Heart right ventricle (tissue), 16 donors: ENCODE data around the gene PHEX. TPM values are rescaled to one million over a fixed set of nuclear protein-coding genes. Genes with fewer than 3 reads are reported as not detected.

Experiments used
- ATAC-seq, 8 donors: fragments of 200-7000 bp; cut with Tn5 transposase; one replicate each; pipeline ENCODE4 v1.9.1; 2020; ENCODE audit warnings: mild to moderate bottlenecking in 8 of 8, moderate library complexity in 8 of 8, moderate number of reproducible peaks in 1 of 8
- DNase-seq, 2 donors: peaks; one replicate each; pipeline ENCODE4 v3.0.0-alpha.2; 2020
- H3K27ac ChIP-seq, 10 donors: fragments of 200-600 bp; sonication (generic) in 2 of 10; one replicate each; pipeline versions ENCODE4 v1.5.0 to v1.8.0; 2020 to 2022; ENCODE audit warnings: mild to moderate bottlenecking in 3 of 10
- H3K27me3 ChIP-seq, 7 donors: fragments of 200-600 bp; one replicate each; pipeline ENCODE4 v1.8.0; 2021 to 2022; ENCODE audit warnings: mild to moderate bottlenecking in 2 of 7
- H3K36me3 ChIP-seq, 9 donors: fragments of 200-600 bp; sonication (generic) in 1 of 9; one replicate each; pipeline versions ENCODE4 v1.5.0 to v1.8.0; 2020 to 2022; ENCODE audit warnings: mild to moderate bottlenecking in 2 of 9
- H3K4me1 ChIP-seq, 9 donors: fragments of 200-600 bp; sonication (generic) in 1 of 9; one replicate each; pipeline versions ENCODE4 v1.5.0 to v1.8.0; 2020 to 2022; ENCODE audit warnings: mild to moderate bottlenecking in 4 of 9
- H3K4me3 ChIP-seq, 10 donors: fragments of 200-600 bp; sonication (generic) in 2 of 10; one replicate each; pipeline versions ENCODE4 v1.5.0 to v1.8.0; 2020 to 2022; ENCODE audit warnings: mild to moderate bottlenecking in 7 of 10, moderate library complexity in 2 of 10
- H3K9me3 ChIP-seq, 11 donors: fragments of 200-600 bp in 10 of 11; sonication (generic) in 2 of 11; one replicate each; pipeline versions ENCODE4 v1.5.0 to v1.8.0; 2013 to 2022; ENCODE audit warnings: mild to moderate bottlenecking in 2 of 11, control low read depth in 1 of 11, moderate library complexity in 1 of 11
- WGBS, 2 donors: extraction: QIAGEN DNeasy Blood & Tissue Kit; methylation state at CpG; one replicate each; pipeline ENCODE4 v1.1.7; 2013; ENCODE audit warnings: inconsistent platforms in 1 of 2; 5-methylcytosine and 5-hydroxymethylcytosine counted together
- intact Hi-C, 10 donors: fragments of 100-400 bp; cut with DNase I; formaldehyde crosslinking; loops; one replicate each; pipeline versions ENCODE4 v1.11.1 to v1.14.2; 2022
- polyA plus RNA-seq, 2 donors: library from polyadenylated mRNA; stranded (reverse); fragments of 200-250 nt; gene quantifications; one replicate each; pipeline ENCODE4 v1.2.3, GENCODE V29; 2013
- total RNA-seq, 10 donors: library from RNA; stranded (reverse); fragmentation: NEBNext Ultra II Directional in 3 of 10; extraction: Animal tissue kit (Norgen Biotek cat#: 25700) in 3 of 10; gene quantifications; one replicate each; pipeline versions ENCODE4 v1.2.1 to v1.2.4, GENCODE V29; 2021 to 2023
- TF ChIP-seq, protein P1 (sequence below), 9 donors: fragments of 200-600 bp; sonication (generic) in 2 of 9; IDR thresholded peaks; one replicate each; pipeline versions ENCODE4 v1.5.0 to v1.8.0; 2021 to 2022; ENCODE audit warnings: antibody characterized with exemption in 9 of 9, mild to moderate bottlenecking in 5 of 9, moderate library complexity in 1 of 9
- donor health status: Arrhythmogenic right ventricular cardiomyopathy.
- donor health status: ischemic (EF 13 %, LVEDD 7.1; RV severe dilation, severe dysfunction).
- donor health status: healthy with polysubstance abuse.
- donor health status: DM: no; HTN: yes; CAD: no.
- donor health status: DM: no; HTN: no; CAD: no.
- donor health status: ischemic (EF 25% LVEDD 6.9; RV normal size, moderate dysfunction).
- donor health status: ischemic (EF 25% LVEDD 5.7; RV mildly dilated, moderate dysfunction).
- donor health status: healthy.
- donor health status: DM: yes; HTN: yes; CAD: no.
- donor health status: Ischemic cardiomyopathy.
- donor health status: ischemic (EF 35%, LVEDD 5.7; RV mildly dilated, moderate dysfunction).
- donor health status: nonischemic (EF 11% LVEDD 7.7; RV severe dilation, severe dysfunction).
- donor health status: DM: yes; HTN: yes; CAD: no.
- donor health status: PGD.
- donor health status: ischemic (EF 29% LVEDD 5.4; RV normal size, mild dysfunction).
- donor health status: nonischemic (EF 23%, LVEDD 6.1; RV moderate dilation, normal function).

PHEX gene
- total and polyA plus RNA-seq, 12 donors, result 0.01 to 0.36 (median 0.18) TPM; not detected in 3

DNA sequence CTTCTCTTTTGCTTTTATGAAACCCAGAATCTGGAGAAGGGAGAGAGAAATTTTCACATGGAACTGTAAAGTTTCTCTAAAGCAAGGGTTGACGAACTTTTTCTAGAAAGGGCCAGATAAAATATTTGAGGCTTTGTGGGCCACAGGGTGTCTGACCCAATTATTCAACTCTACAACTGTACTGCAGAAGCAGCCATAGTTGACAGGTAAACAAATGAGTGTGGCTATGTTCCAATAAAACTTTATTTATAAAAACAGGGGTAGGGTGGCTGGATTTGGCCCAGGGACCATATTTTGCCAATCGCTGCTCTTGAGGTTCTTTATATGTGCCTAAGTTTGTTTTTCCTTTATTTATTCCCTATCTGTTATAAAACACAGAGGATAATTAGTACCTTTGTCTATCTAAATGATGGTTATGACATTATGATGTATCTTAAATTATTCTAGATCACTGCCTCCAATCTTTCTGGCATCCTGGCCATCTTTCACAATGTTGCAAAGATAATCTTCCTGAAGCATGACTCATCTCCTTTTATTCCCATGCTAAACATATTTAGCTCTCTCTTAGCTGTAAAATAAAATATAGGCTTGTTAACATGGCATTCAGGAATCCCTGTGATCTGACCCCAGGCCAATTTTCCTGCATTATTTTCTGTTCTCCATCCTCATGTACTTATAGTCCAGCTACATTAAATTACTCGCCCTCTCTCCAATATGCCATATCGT, 133.8 kb downstream of the PHEX start:
- Histone ChIP-seq H3K27ac (no peak overlapping the region), H3K9me3 (no peaks in the 10 kb centered on the region), H3K27me3 (peaks cover 0 to 13% (median 0%) of the 10 kb centered on the region in 7 donors), H3K36me3 (no peaks in the 10 kb centered on the region), H3K4me3 (no peak overlapping the region), H3K4me1 (no peaks in the 10 kb centered on the region)
- ATAC-seq, result no peak
- no peak for DNase-seq
- intact Hi-C loops, result no loop called here
- TF ChIP-seq, protein P1, sequence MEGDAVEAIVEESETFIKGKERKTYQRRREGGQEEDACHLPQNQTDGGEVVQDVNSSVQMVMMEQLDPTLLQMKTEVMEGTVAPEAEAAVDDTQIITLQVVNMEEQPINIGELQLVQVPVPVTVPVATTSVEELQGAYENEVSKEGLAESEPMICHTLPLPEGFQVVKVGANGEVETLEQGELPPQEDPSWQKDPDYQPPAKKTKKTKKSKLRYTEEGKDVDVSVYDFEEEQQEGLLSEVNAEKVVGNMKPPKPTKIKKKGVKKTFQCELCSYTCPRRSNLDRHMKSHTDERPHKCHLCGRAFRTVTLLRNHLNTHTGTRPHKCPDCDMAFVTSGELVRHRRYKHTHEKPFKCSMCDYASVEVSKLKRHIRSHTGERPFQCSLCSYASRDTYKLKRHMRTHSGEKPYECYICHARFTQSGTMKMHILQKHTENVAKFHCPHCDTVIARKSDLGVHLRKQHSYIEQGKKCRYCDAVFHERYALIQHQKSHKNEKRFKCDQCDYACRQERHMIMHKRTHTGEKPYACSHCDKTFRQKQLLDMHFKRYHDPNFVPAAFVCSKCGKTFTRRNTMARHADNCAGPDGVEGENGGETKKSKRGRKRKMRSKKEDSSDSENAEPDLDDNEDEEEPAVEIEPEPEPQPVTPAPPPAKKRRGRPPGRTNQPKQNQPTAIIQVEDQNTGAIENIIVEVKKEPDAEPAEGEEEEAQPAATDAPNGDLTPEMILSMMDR (IDR thresholded peaks at IDR 0.05), result no peak
- 90 to 97% methylated on average over 4 of the region's 4 CpGs for WGBS, 2 donors

DNA sequence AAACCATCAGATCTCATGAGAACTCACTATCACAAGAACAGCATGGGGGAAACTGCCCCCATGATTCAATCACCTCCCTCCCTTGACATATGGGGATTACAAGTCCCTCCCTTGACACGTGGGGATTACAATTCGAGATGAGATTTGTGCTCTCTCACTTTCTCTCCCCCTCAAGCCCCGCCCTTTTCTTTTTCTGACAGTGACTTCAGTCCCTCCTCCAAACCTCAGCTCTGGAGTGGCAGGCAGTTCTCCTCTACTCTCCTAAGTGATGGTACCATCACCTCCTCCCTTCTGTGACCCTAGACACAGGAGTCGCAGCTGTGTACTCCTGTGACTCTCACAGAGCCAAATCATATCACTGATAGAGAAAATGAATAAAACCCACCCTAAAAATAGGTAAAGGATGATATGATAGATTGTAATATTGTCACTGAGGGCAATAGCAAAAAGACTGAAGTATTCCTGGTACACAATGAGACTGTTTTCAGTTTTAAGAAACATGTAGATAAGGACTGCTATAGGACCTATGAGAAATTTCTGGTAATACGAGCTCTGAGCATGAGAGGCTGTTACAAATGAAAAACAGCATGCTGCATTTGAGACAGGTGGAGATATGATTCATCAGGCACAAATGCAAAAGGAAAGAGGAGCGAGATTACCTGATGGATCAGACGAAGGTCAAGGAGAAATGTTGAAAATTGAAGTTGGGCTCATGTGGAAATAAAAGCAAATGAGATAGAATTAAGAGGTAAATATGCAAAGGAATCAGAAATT, 139.3 kb downstream of the PHEX start:
- no peak for DNase-seq
- Histone ChIP-seq H3K9me3 (no peaks in the 10 kb centered on the region), H3K4me1 (no peaks in the 10 kb centered on the region), H3K27ac (no peak overlapping the region), H3K27me3 (peaks cover 0 to 20% (median 0%) of the 10 kb centered on the region in 7 donors), H3K36me3 (no peaks in the 10 kb centered on the region), H3K4me3 (no peak overlapping the region)
- TF ChIP-seq, protein P1 (IDR thresholded peaks at IDR 0.05), result no peak
- intact Hi-C loops, result no loop called here
- no peak for ATAC-seq
- 52% methylated on average over 7 of the region's 7 CpGs for WGBS, 2 donors

DNA sequence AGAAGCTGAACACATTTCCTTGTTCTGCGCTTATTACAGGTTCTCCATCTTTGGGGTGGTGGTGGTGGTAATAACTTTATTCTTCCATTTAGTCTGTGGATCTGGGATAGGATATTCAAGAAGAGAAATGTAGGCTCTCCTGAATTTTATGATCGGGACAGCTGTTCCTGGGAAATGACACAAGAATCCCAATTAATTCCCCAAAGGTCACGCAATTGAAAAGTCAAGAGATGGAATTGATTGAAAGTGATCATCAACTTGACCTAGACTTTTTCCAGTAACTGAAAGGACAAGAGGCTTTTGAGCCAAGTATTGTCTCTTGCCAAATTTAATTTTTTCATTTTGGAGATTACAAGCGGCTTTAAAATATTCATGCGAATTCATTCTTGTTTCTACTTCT, 141.8 kb downstream of the PHEX start:
- WGBS, 2 donors, result 87 to 89% methylated on average over 5 of the region's 5 CpGs
- DNase-seq, result no peak
- intact Hi-C loops, result no loop called here
- ATAC-seq, result no peak
- Histone ChIP-seq H3K27ac (no peak overlapping the region), H3K36me3 (no peaks in the 10 kb centered on the region), H3K27me3 (peaks cover 0 to 13% (median 0%) of the 10 kb centered on the region in 7 donors), H3K9me3 (no peaks in the 10 kb centered on the region), H3K4me1 (no peaks in the 10 kb centered on the region), H3K4me3 (no peak overlapping the region)
- TF ChIP-seq, protein P1 (IDR thresholded peaks at IDR 0.05), result no peak

DNA sequence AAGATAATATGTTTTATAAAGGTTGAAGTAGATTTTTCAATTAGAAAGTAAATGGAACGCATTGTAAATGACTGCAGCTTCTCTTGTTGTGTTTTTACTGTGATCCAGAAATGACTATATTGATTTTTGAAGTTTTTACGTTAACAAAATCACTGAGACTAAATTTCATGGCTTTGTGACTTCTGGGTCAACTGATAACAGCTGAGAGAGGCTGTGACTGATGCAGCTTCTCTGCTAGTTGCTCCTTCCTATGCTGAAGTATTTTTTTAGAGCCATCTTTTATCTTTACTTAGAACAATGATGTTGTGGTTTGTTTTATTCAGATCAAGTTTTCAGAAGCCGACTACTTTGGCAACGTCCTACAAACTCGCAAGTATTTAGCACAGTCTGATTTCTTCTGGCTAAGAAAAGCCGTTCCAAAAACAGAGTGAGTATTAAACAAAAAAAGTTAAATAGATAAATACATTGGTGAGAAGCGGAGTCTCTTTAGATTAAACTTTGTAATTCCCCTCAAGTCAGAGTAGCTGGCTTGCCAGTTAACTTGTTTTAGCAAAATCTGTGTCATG, 145.9 kb downstream of the PHEX start:
- no peak for DNase-seq
- Histone ChIP-seq H3K36me3 (no peaks in the 10 kb centered on the region), H3K4me3 (no peak overlapping the region), H3K27me3 (no peaks in the 10 kb centered on the region), H3K27ac (no peak overlapping the region), H3K4me1 (no peaks in the 10 kb centered on the region), H3K9me3 (peaks cover 0 to 14% (median 0%) of the 10 kb centered on the region in 11 donors)
- 45 to 52% methylated on average over 7 of the region's 7 CpGs for WGBS, 2 donors
- no peak for ATAC-seq
- intact Hi-C loops, result no loop called here
- TF ChIP-seq, protein P1 (IDR thresholded peaks at IDR 0.05), result no peak
